ENCODE data around the gene TFEC. TPM values are rescaled to one million over a fixed set of nuclear protein-coding genes. Genes with fewer than 3 reads are reported as not detected.
A peak's percentile ranks its signal among the peaks of the same experiment; 100 is the strongest.
"Not testable (repeated sequence)": the region's sequence is repeated elsewhere in the genome, so short reads cannot be mapped to it uniquely, and the experiment has no call there.

The TFEC gene
- total RNA-seq, 8 experiments from 2014 or later: under 0.01 to 6.7 (median 0.92) TPM; not detected in 1

- WGBS, 10 experiments: 12 to 93% (median 55%) methylated on average over 2 to 5 of the region's 5 CpGs
- Histone ChIP-seq H3K27ac (no peak overlapping the region), H3K4me3 (no peak overlapping the region), H3K4me1 (replicated peaks in 1 of 2) (no peaks in the 10 kb centered on the region)
- in situ Hi-C loops (cut with MboI; ENCODE audit: low pct_unique_long_range_greater_than_20kb in 2 of 9, low sequenced_read_pairs in 9 of 9, unreplicated experiment in 9 of 9): no loop called here
- ATAC-seq (replicated peaks in 6 of 8): no peak
These were observed 2.8 kb downstream of the TFEC start for GRCh38 chr7:116027786-116028185.

- WGBS, 10 experiments: 0 to 93% (median 65%) methylated on average over 1 of the region's 1 CpG; no CpG with 5 or more reads in 2 of the 10 experiments
- Histone ChIP-seq H3K27ac (no peak overlapping the region), H3K4me3 (no peak overlapping the region), H3K4me1 (replicated peaks in 1 of 2) (no peaks in the 10 kb centered on the region)
- in situ Hi-C loops (cut with MboI; ENCODE audit: low pct_unique_long_range_greater_than_20kb in 2 of 9, low sequenced_read_pairs in 9 of 9, unreplicated experiment in 9 of 9): no loop called here
- peak in 3 of 8 experiments; percentile 47 to 80 (median 71) for ATAC-seq (replicated peaks in 6 of 8)
These were observed 5.4 kb downstream of the TFEC start for GRCh38 chr7:116024826-116025809.

GRCh38 chr7:116021237-116021636, 9.3 kb downstream of the TFEC start:
- no peaks in the 10 kb centered on the region for H3K4me1 ChIP-seq (replicated peaks in 1 of 2)
- in situ Hi-C loops (cut with MboI; ENCODE audit: low pct_unique_long_range_greater_than_20kb in 2 of 9, low sequenced_read_pairs in 9 of 9, unreplicated experiment in 9 of 9): no loop called here
- H3K4me3 ChIP-seq: no peak overlapping the region
- H3K27ac ChIP-seq: no peak overlapping the region
- peak in 1 of 8 experiments; percentile 54 for ATAC-seq (replicated peaks in 6 of 8)
- WGBS, 10 experiments: 0 to 100% (median 55%) methylated on average over 1 to 2 of the region's 2 CpGs

- no peak overlapping the region for H3K4me3 ChIP-seq
- no peak overlapping the region for H3K27ac ChIP-seq
- no peak for ATAC-seq (replicated peaks in 6 of 8)
- H3K4me1 ChIP-seq (replicated peaks in 1 of 2): no peaks in the 10 kb centered on the region
- in situ Hi-C loops (cut with MboI; ENCODE audit: low pct_unique_long_range_greater_than_20kb in 2 of 9, low sequenced_read_pairs in 9 of 9, unreplicated experiment in 9 of 9): no loop called here
These were observed 11.8 kb downstream of the TFEC start for GRCh38 chr7:116018731-116019130.

GRCh38 chr7:116013675-116014074, 16.9 kb downstream of the TFEC start:
- no peak overlapping the region for H3K4me3 ChIP-seq
- no peaks in the 10 kb centered on the region for H3K4me1 ChIP-seq (replicated peaks in 1 of 2)
- no peak overlapping the region for H3K27ac ChIP-seq
- no peak for ATAC-seq (replicated peaks in 6 of 8)
- in situ Hi-C loops (cut with MboI; ENCODE audit: low pct_unique_long_range_greater_than_20kb in 2 of 9, low sequenced_read_pairs in 9 of 9, unreplicated experiment in 9 of 9): no loop called here

- H3K4me3 ChIP-seq: no peak overlapping the region
- 0% methylated on average over 1 of the region's 1 CpG; no CpG with 5 or more reads in 5 of the 10 experiments for WGBS, 10 experiments
- no peaks in the 10 kb centered on the region for H3K4me1 ChIP-seq (replicated peaks in 1 of 2)
- no peak overlapping the region for H3K27ac ChIP-seq
- no peak for ATAC-seq (replicated peaks in 6 of 8)
- in situ Hi-C loops (cut with MboI; ENCODE audit: low pct_unique_long_range_greater_than_20kb in 2 of 9, low sequenced_read_pairs in 9 of 9, unreplicated experiment in 9 of 9): no loop called here
These were observed 19.0 kb downstream of the TFEC start for GRCh38 chr7:116011584-116011983.

GRCh38 chr7:116004762-116005161, 25.8 kb downstream of the TFEC start:
- whole genome bisulfite sequencing, 10 experiments: 0 to 83% (median 30%) methylated on average over 1 to 2 of the region's 2 CpGs; no CpG with 5 or more reads in 1 of the 10 experiments
- H3K4me3 ChIP-seq; in situ Hi-C loops (cut with MboI; ENCODE audit: low pct_unique_long_range_greater_than_20kb in 2 of 9, low sequenced_read_pairs in 9 of 9, unreplicated experiment in 9 of 9); ATAC-seq (replicated peaks in 6 of 8); H3K4me1 ChIP-seq (replicated peaks in 1 of 2); H3K27ac ChIP-seq: not testable (repeated sequence)

- in situ Hi-C loops (cut with MboI; ENCODE audit: low pct_unique_long_range_greater_than_20kb in 2 of 9, low sequenced_read_pairs in 9 of 9, unreplicated experiment in 9 of 9): no loop called here
- Histone ChIP-seq H3K4me3 (no peak overlapping the region), H3K27ac (no peak overlapping the region), H3K4me1 (replicated peaks in 1 of 2) (no peaks in the 10 kb centered on the region)
- WGBS, 10 experiments: 9 to 100% (median 80%) methylated on average over 1 to 3 of the region's 4 CpGs; no CpG with 5 or more reads in 3 of the 10 experiments
- ATAC-seq (replicated peaks in 6 of 8): peak in 1 of 8 experiments; percentile 23
These were observed 33.3 kb downstream of the TFEC start for GRCh38 chr7:115997221-115997620.

- H3K4me3 ChIP-seq: no peak overlapping the region
- in situ Hi-C loops (cut with MboI; ENCODE audit: low pct_unique_long_range_greater_than_20kb in 2 of 9, low sequenced_read_pairs in 9 of 9, unreplicated experiment in 9 of 9): no loop called here
- H3K27ac ChIP-seq: no peak overlapping the region
- no peak for ATAC-seq (replicated peaks in 6 of 8)
- 53 to 100% (median 92%) methylated on average over 1 to 5 of the region's 6 CpGs; no CpG with 5 or more reads in 2 of the 10 experiments for WGBS, 10 experiments
- no peaks in the 10 kb centered on the region for H3K4me1 ChIP-seq (replicated peaks in 1 of 2)
These were observed 34.9 kb downstream of the TFEC start for GRCh38 chr7:115995701-115996100.

- H3K4me3 ChIP-seq: no peak overlapping the region
- H3K27ac ChIP-seq: no peak overlapping the region
- in situ Hi-C loops (cut with MboI; ENCODE audit: low pct_unique_long_range_greater_than_20kb in 2 of 9, low sequenced_read_pairs in 9 of 9, unreplicated experiment in 9 of 9): no loop called here
- ATAC-seq (replicated peaks in 6 of 8): no peak
- no peaks in the 10 kb centered on the region for H3K4me1 ChIP-seq (replicated peaks in 1 of 2)
These were observed 42.2 kb downstream of the TFEC start for GRCh38 chr7:115988401-115988800.

GRCh38 chr7:115987486-115987885, 43.1 kb downstream of the TFEC start:
- Histone ChIP-seq H3K4me3 (no peak overlapping the region), H3K27ac (no peak overlapping the region), H3K4me1 (replicated peaks in 1 of 2) (no peaks in the 10 kb centered on the region)
- in situ Hi-C loops (cut with MboI; ENCODE audit: low pct_unique_long_range_greater_than_20kb in 2 of 9, low sequenced_read_pairs in 9 of 9, unreplicated experiment in 9 of 9): no loop called here
- peak in 1 of 8 experiments; percentile 15 for ATAC-seq (replicated peaks in 6 of 8)

GRCh38 chr7:115984105-115984504, 46.5 kb downstream of the TFEC start:
- ATAC-seq (replicated peaks in 6 of 8): no peak
- Histone ChIP-seq H3K4me3 (no peak overlapping the region), H3K4me1 (replicated peaks in 1 of 2) (no peaks in the 10 kb centered on the region), H3K27ac (no peak overlapping the region)
- in situ Hi-C loops (cut with MboI; ENCODE audit: low pct_unique_long_range_greater_than_20kb in 2 of 9, low sequenced_read_pairs in 9 of 9, unreplicated experiment in 9 of 9): no loop called here

- Histone ChIP-seq H3K4me1 (replicated peaks in 1 of 2) (no peaks in the 10 kb centered on the region), H3K27ac (no peak overlapping the region), H3K4me3 (no peak overlapping the region)
- ATAC-seq (replicated peaks in 6 of 8): no peak
- in situ Hi-C loops (cut with MboI; ENCODE audit: low pct_unique_long_range_greater_than_20kb in 2 of 9, low sequenced_read_pairs in 9 of 9, unreplicated experiment in 9 of 9): no loop called here
These were observed 50.4 kb downstream of the TFEC start for GRCh38 chr7:115980159-115980558.

GRCh38 chr7:115976651-115977050, 53.9 kb downstream of the TFEC start:
- Histone ChIP-seq H3K27ac (no peak overlapping the region), H3K4me3 (no peak overlapping the region), H3K4me1 (replicated peaks in 1 of 2) (no peaks in the 10 kb centered on the region)
- ATAC-seq (replicated peaks in 6 of 8): no peak
- in situ Hi-C loops (cut with MboI; ENCODE audit: low pct_unique_long_range_greater_than_20kb in 2 of 9, low sequenced_read_pairs in 9 of 9, unreplicated experiment in 9 of 9): no loop called here
- 0 to 97% (median 90%) methylated on average over 2 to 3 of the region's 3 CpGs for WGBS, 10 experiments
